H9 (cell line): ENCODE results near the gene ATRIP. TPM values are rescaled to one million over a fixed set of nuclear protein-coding genes. Genes with fewer than 3 reads are reported as not detected.
A peak's percentile ranks its signal among the peaks of the same experiment; 100 is the strongest.

Experiments
- DNase-seq: peaks from one replicate; pipeline ENCODE4 v3.0.0-alpha.2; 2017
- H2AFZ ChIP-seq: one replicate; pipeline ENCODE4 v1.6.1; 2013; ENCODE audit warnings: mild to moderate bottlenecking, low read length, control low read depth, moderate library complexity
- H2AK5ac ChIP-seq: 2 replicates; pipeline ENCODE4 v1.6.1; 2013; ENCODE audit warnings: low read length, control low read depth, mixed read lengths; ENCODE audit not compliant: insufficient read length
- H2BK120ac ChIP-seq: one replicate; pipeline ENCODE4 v1.6.1; 2013; ENCODE audit warnings: low read depth, mild to moderate bottlenecking, low read length, control low read depth, inconsistent platforms; ENCODE audit not compliant: poor library complexity, severe bottlenecking
- H2BK12ac ChIP-seq: 2 replicates; pipeline ENCODE4 v1.6.1; 2013; ENCODE audit warnings: low read length, control low read depth, mixed read lengths, low read depth; ENCODE audit not compliant: insufficient read length
- H2BK15ac ChIP-seq: 2 replicates; pipeline ENCODE4 v1.6.1; 2013; ENCODE audit warnings: low read depth, low read length, control low read depth
- H2BK20ac ChIP-seq: one replicate; pipeline ENCODE4 v1.6.1; 2013; ENCODE audit warnings: low read depth, mild to moderate bottlenecking, low read length, control low read depth, inconsistent platforms; ENCODE audit not compliant: poor library complexity, severe bottlenecking
- H2BK5ac ChIP-seq: 2 replicates; pipeline ENCODE4 v1.6.1; 2013; ENCODE audit warnings: low read length, control low read depth, mixed read lengths; ENCODE audit not compliant: insufficient read length
- H3K14ac ChIP-seq: 2 replicates; pipeline ENCODE4 v1.6.1; 2013; ENCODE audit warnings: low read length, control low read depth; ENCODE audit not compliant: insufficient read depth
- H3K18ac ChIP-seq: 2 replicates; pipeline ENCODE4 v1.6.1; 2013; ENCODE audit warnings: low read depth, mild to moderate bottlenecking, mixed read lengths, low read length, control low read depth; ENCODE audit not compliant: insufficient read length
- H3K23ac ChIP-seq: 2 replicates; pipeline ENCODE4 v1.6.1; 2013; ENCODE audit warnings: low read length, control low read depth, mixed read lengths, low read depth; ENCODE audit not compliant: insufficient read length
- H3K23me2 ChIP-seq: 2 replicates; pipeline ENCODE4 v1.6.1; 2013; ENCODE audit warnings: low read depth, mild to moderate bottlenecking, mixed read lengths, low read length, control low read depth; ENCODE audit not compliant: insufficient read length, poor library complexity, severe bottlenecking
- H3K27ac ChIP-seq: 2 replicates; pipeline ENCODE4 v1.5.1; 2013; ENCODE audit warnings: low read length, control low read depth, mixed read lengths, low read depth; ENCODE audit not compliant: insufficient read length
- H3K27me3 ChIP-seq: 2 replicates; pipeline ENCODE4 v1.6.1; 2013; ENCODE audit warnings: low read length, control low read depth, inconsistent platforms; ENCODE audit not compliant: insufficient read depth
- H3K4ac ChIP-seq: 2 replicates; pipeline ENCODE4 v1.6.1; 2013; ENCODE audit warnings: low read depth, mild to moderate bottlenecking, control low read depth, inconsistent platforms, low read length, moderate library complexity
- H3K4me1 ChIP-seq: 2 replicates; pipeline ENCODE4 v1.6.1; 2013; ENCODE audit warnings: low read length, control low read depth, inconsistent platforms; ENCODE audit not compliant: insufficient read depth
- H3K4me2 ChIP-seq: 2 replicates; pipeline ENCODE4 v1.6.1; 2013; ENCODE audit warnings: low read length, control low read depth, mixed read lengths; ENCODE audit not compliant: insufficient read length, insufficient read depth
- H3K56ac ChIP-seq: 2 replicates; pipeline ENCODE4 v1.6.1; 2013; ENCODE audit warnings: low read depth, mild to moderate bottlenecking, mixed read lengths, low read length, control low read depth; ENCODE audit not compliant: insufficient read length
- H3K79me1 ChIP-seq: 2 replicates; pipeline ENCODE4 v1.6.1; 2013; ENCODE audit warnings: low read depth, mild to moderate bottlenecking, moderate library complexity, low read length, control low read depth, inconsistent platforms; ENCODE audit not compliant: insufficient read depth, poor library complexity, severe bottlenecking
- H3K79me2 ChIP-seq: 2 replicates; pipeline ENCODE4 v1.6.1; 2013; ENCODE audit warnings: low read length, control low read depth, inconsistent platforms; ENCODE audit not compliant: insufficient read depth
- H3K9ac ChIP-seq: 2 replicates; pipeline ENCODE4 v1.6.1; 2013; ENCODE audit warnings: low read length, control low read depth, mixed read lengths; ENCODE audit not compliant: insufficient read length; ENCODE audit errors: extremely low read depth
- H3K9me3 ChIP-seq: one replicate; pipeline ENCODE4 v1.6.1; 2013; ENCODE audit warnings: low read depth, low read length, inconsistent platforms; ENCODE audit not compliant: control insufficient read depth
- H3T11ph ChIP-seq: one replicate; pipeline ENCODE4 v1.6.1; 2013; ENCODE audit warnings: mild to moderate bottlenecking, low read length, control low read depth, inconsistent platforms
- H4K20me1 ChIP-seq: one replicate; pipeline ENCODE4 v1.6.1; 2013; ENCODE audit not compliant: control insufficient read depth, insufficient read length, insufficient read depth
- H4K5ac ChIP-seq: 2 replicates; pipeline ENCODE4 v1.6.1; 2013; ENCODE audit warnings: low read depth, mild to moderate bottlenecking, mixed read lengths, low read length, control low read depth; ENCODE audit not compliant: insufficient read length
- H4K8ac ChIP-seq: replicated peaks from 2 replicates; pipeline ENCODE4 v1.6.1; 2013; ENCODE audit warnings: low read length, control low read depth, mixed read lengths, low read depth; ENCODE audit not compliant: insufficient read length
- H4K91ac ChIP-seq: 2 replicates; pipeline ENCODE4 v1.6.1; 2013; ENCODE audit warnings: low read depth, mild to moderate bottlenecking, moderate library complexity, mixed read lengths, low read length, control low read depth; ENCODE audit not compliant: insufficient read length
- H3K27ac Mint-ChIP-seq, 3 experiments: 2 replicates in 2 of 3; 3 replicates in 1 of 3; pipeline ENCODE4 v1.8.0; 2020 to 2021; ENCODE audit warnings: mixed read lengths in 3 of 3, mild to moderate bottlenecking in 1 of 3, moderate library complexity in 1 of 3
- H3K27me3 Mint-ChIP-seq: 2 replicates; pipeline ENCODE4 v1.8.0; 2021; ENCODE audit warnings: low read depth, mild to moderate bottlenecking, moderate library complexity, mixed read lengths
- H3K36me3 Mint-ChIP-seq, 3 experiments: 2 replicates in 2 of 3; 3 replicates in 1 of 3; pipeline ENCODE4 v1.8.0; 2020 to 2021; ENCODE audit warnings: low read depth in 3 of 3, mixed read lengths in 3 of 3; ENCODE audit not compliant: insufficient read depth in 1 of 3
- H3K4me1 Mint-ChIP-seq, 2 experiments: 2 replicates each; pipeline ENCODE4 v1.8.0; 2020; ENCODE audit warnings: mixed read lengths in 2 of 2
- H3K4me3 Mint-ChIP-seq, 2 experiments: 2 replicates in 1 of 2; 3 replicates in 1 of 2; pipeline ENCODE4 v1.8.0; 2020 to 2021; ENCODE audit warnings: mild to moderate bottlenecking in 2 of 2, mixed read lengths in 2 of 2, moderate library complexity in 1 of 2
- H3K9me3 Mint-ChIP-seq, 2 experiments: 2 replicates in 1 of 2; 3 replicates in 1 of 2; pipeline ENCODE4 v1.8.0; 2020; ENCODE audit warnings: mild to moderate bottlenecking in 2 of 2, mixed read lengths in 2 of 2, moderate library complexity in 1 of 2
- WGBS: extraction: QIAGEN DNeasy Blood & Tissue Kit; methylation state at CpG from one replicate; pipeline ENCODE4 v1.1.7; 2013; ENCODE audit warnings: missing lambda C conversion rate, low lambda C conversion rate, mixed read lengths; ENCODE audit not compliant: insufficient read length; ENCODE audit errors: extremely low coverage; 5-methylcytosine and 5-hydroxymethylcytosine counted together
- total RNA-seq: library from RNA; stranded (reverse); gene quantifications from 2 replicates; pipeline ENCODE4 v1.2.1, GENCODE V29; 2021
- TF ChIP-seq, protein P1 (sequence below): fragments of 200-600 bp; sonication (generic); conservative IDR thresholded peaks from 3 replicates; pipeline ENCODE4 v1.8.0; 2021; ENCODE audit warnings: antibody characterized with exemption, mild to moderate bottlenecking

Gene ATRIP
- total RNA-seq, 1 experiment from 2014 or later = 16.3 TPM

GRCh38 chr3:48451270-48451669, 4.7 kb downstream of the ATRIP start:
- H3K23me2 ChIP-seq = peaks cover 11% of the 10 kb centered on the region
- no CpG with 5 or more reads among the region's 1 CpG for WGBS
- H2BK20ac ChIP-seq = no peak overlapping the region
- no peak overlapping the region for H4K5ac ChIP-seq
- no peak overlapping the region for H2BK15ac ChIP-seq
- no peaks in the 10 kb centered on the region for H3K27me3 ChIP-seq
- no peak overlapping the region for H2AK5ac ChIP-seq
- H3T11ph ChIP-seq = no peak overlapping the region
- Mint-ChIP-seq H3K27ac (no peak overlapping the region), H3K27me3 (no peaks in the 10 kb centered on the region), H3K9me3 (no peaks in the 10 kb centered on the region), H3K36me3 (peaks cover 11 to 54% (median 36%) of the 10 kb centered on the region in 3 experiments; a peak in 5 of 7 replicates), H3K4me3 (no peak overlapping the region), H3K4me1 (peaks cover 12 to 16% of the 10 kb centered on the region in 2 experiments)
- no peaks in the 10 kb centered on the region for H3K79me2 ChIP-seq
- H3K27ac ChIP-seq = no peak overlapping the region
- H3K4me1 ChIP-seq = no peaks in the 10 kb centered on the region
- H4K20me1 ChIP-seq = no peaks in the 10 kb centered on the region
- H3K23ac ChIP-seq = no peak overlapping the region
- no peak overlapping the region for H2BK12ac ChIP-seq
- H2AFZ ChIP-seq = no peak overlapping the region
- H3K9me3 ChIP-seq = no peaks in the 10 kb centered on the region
- H3K18ac ChIP-seq = no peak overlapping the region
- H3K4ac ChIP-seq = no peak overlapping the region
- no peak overlapping the region for H3K14ac ChIP-seq
- H3K9ac ChIP-seq = peak overlapping the region; percentile 9
- H4K91ac ChIP-seq = no peak overlapping the region
- H3K56ac ChIP-seq = no peak overlapping the region
- no peak for DNase-seq
- no peak overlapping the region for H2BK5ac ChIP-seq
- no peak overlapping the region for H3K4me2 ChIP-seq
- H4K8ac ChIP-seq = no peak overlapping the region
- TF ChIP-seq, protein P1, sequence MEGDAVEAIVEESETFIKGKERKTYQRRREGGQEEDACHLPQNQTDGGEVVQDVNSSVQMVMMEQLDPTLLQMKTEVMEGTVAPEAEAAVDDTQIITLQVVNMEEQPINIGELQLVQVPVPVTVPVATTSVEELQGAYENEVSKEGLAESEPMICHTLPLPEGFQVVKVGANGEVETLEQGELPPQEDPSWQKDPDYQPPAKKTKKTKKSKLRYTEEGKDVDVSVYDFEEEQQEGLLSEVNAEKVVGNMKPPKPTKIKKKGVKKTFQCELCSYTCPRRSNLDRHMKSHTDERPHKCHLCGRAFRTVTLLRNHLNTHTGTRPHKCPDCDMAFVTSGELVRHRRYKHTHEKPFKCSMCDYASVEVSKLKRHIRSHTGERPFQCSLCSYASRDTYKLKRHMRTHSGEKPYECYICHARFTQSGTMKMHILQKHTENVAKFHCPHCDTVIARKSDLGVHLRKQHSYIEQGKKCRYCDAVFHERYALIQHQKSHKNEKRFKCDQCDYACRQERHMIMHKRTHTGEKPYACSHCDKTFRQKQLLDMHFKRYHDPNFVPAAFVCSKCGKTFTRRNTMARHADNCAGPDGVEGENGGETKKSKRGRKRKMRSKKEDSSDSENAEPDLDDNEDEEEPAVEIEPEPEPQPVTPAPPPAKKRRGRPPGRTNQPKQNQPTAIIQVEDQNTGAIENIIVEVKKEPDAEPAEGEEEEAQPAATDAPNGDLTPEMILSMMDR = no peak
- H3K79me1 ChIP-seq = no peaks in the 10 kb centered on the region
- no peak overlapping the region for H2BK120ac ChIP-seq
